A673 (cell line): ENCODE results near the gene ART1.

Experiments
- CTCF ChIP-seq: fragments of 300-800, 200-600 bp; sonication (generic); conservative IDR thresholded peaks from 2 replicates; pipeline ENCODE4 v1.5.1; 2017; ENCODE audit warnings: low read depth, mild to moderate bottlenecking, antibody characterized with exemption, low read length, moderate library complexity, mixed read lengths
- EZH2 ChIP-seq: fragments of 200-600 bp; sonication (generic); IDR thresholded peaks from 2 replicates; pipeline ENCODE4 v1.6.1; 2017; ENCODE audit warnings: borderline replicate concordance, low read depth, mild to moderate bottlenecking, mixed read lengths, antibody characterized with exemption, low read length; ENCODE audit not compliant: poor library complexity, severe bottlenecking

DNA sequence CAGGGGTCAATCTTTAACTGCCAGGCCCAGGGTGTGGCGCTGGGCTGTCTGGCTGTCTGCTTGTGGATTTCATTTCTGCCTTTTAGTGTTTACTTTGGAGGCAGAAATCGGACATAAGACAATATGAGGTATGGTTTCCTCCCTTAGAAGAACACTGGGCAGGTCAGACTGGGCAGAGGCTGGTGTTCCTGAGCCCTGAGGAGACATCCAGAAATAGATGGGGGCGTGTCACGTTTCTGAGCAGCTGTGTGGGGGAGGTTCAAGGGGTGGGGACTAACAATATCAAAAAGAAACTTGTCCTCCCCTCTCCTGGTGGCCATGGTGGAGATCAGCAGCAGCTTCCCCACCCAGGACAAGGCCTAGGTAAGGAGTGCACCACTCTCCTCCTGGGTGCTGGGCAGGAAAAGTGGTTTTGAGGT lies at the start of gene ART1:
- TF ChIP-seq CTCF (no peak), EZH2 (no peak)
